ENCODE data around the gene SPTSSB. TPM values are rescaled to one million over a fixed set of nuclear protein-coding genes. Genes with fewer than 3 reads are reported as not detected.

The SPTSSB gene
- total RNA-seq, 1 donor from 2014 or later: not detected

- no peaks in the 10 kb centered on the region for H3K9me3 ChIP-seq
- intact Hi-C loops (cut with DNase I): loop anchor here (5.0 kb wide), 1 partner anchor 135 kb away; no protein-coding TSS in a partner anchor
Measured at GRCh38 chr3:161406594-161407555, 35.6 kb upstream of the SPTSSB start.

GRCh38 chr3:161405836-161406235 lies 34.5 kb upstream of the SPTSSB start:
- intact Hi-C loops (cut with DNase I): loop anchor here (5.0 kb wide), 1 partner anchor 134 kb away; no protein-coding TSS in a partner anchor
- no peaks in the 10 kb centered on the region for H3K27me3 ChIP-seq
- no peaks in the 10 kb centered on the region for H3K4me1 ChIP-seq
- H3K4me3 ChIP-seq: no peak overlapping the region
- no peak for TF ChIP-seq CTCF (IDR thresholded peaks at IDR 0.05)
- no peak for DNase-seq (ENCODE audit: low spot score in 2 of 2)
- H3K27ac ChIP-seq: no peak overlapping the region
- no peaks in the 10 kb centered on the region for H3K9me3 ChIP-seq
- no peaks in the 10 kb centered on the region for H3K36me3 ChIP-seq

More at GRCh38 chr3:161406594-161407555, 35.6 kb upstream of the SPTSSB start:
- no peak for DNase-seq (ENCODE audit: low spot score in 2 of 2)
- H3K4me3 ChIP-seq: no peak overlapping the region
- no peaks in the 10 kb centered on the region for H3K27me3 ChIP-seq
- no peak for TF ChIP-seq CTCF (IDR thresholded peaks at IDR 0.05)
- no peaks in the 10 kb centered on the region for H3K36me3 ChIP-seq
- no peaks in the 10 kb centered on the region for H3K4me1 ChIP-seq
- H3K27ac ChIP-seq: no peak overlapping the region

GRCh38 chr3:161405087-161405486 lies 33.8 kb upstream of the SPTSSB start:
- Histone ChIP-seq H3K27me3 (no peaks in the 10 kb centered on the region), H3K27ac (no peak overlapping the region), H3K4me3 (no peak overlapping the region), H3K4me1 (no peaks in the 10 kb centered on the region), H3K9me3 (no peaks in the 10 kb centered on the region), H3K36me3 (no peaks in the 10 kb centered on the region)
- no peak for TF ChIP-seq CTCF (IDR thresholded peaks at IDR 0.05)
- intact Hi-C loops (cut with DNase I): loop anchor here (5.0 kb wide), 1 partner anchor 133 kb away; no protein-coding TSS in a partner anchor
- no peak for DNase-seq (ENCODE audit: low spot score in 2 of 2)

DNA sequence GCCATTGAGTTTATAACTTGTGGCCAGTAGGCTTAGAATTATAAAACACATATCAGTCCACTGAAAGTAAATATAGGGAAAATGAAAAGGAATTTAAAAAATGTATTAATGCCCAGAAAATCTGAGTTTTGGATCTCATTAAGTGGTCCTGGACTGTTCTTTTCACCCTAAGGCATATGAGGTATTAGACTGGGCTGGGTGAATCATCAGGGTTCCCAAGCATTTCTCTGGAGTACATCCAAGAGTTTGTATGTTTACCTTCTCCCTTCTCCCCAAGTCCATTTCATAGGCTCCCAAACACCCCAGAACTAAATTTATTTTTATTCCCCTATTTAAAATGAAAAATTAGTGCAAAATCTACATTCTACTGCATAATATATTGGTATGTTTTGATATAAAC lies 31.9 kb upstream of the SPTSSB start:
- H3K4me1 ChIP-seq: no peaks in the 10 kb centered on the region
- H3K27me3 ChIP-seq: no peaks in the 10 kb centered on the region
- no peak overlapping the region for H3K27ac ChIP-seq
- H3K36me3 ChIP-seq: no peaks in the 10 kb centered on the region
- no peak for TF ChIP-seq CTCF (IDR thresholded peaks at IDR 0.05)
- DNase-seq (ENCODE audit: low spot score in 2 of 2): no peak
- no peak overlapping the region for H3K4me3 ChIP-seq
- no peaks in the 10 kb centered on the region for H3K9me3 ChIP-seq
- intact Hi-C loops (cut with DNase I): no loop called here

DNA sequence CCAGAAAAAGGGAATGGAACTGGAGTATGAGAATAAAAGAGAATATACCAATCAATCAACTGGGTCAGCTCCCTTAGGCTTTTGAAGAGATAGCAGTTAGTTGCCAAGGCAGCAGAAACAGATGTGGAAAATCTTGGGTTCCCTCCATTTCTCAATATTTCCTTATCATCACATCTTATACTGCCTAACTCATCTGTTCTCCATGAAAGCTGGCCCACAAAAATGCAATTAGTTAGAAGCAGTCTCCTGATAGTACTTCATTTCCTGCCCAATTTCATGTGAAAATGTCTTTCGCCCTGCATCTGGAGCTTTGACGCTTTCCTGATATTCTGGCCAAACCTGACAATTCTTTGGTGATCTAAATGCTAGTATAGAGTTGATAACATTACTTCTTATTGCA lies 30.1 kb upstream of the SPTSSB start:
- Histone ChIP-seq H3K27me3 (no peaks in the 10 kb centered on the region), H3K4me3 (no peak overlapping the region), H3K27ac (no peak overlapping the region), H3K4me1 (no peaks in the 10 kb centered on the region), H3K36me3 (no peaks in the 10 kb centered on the region), H3K9me3 (no peaks in the 10 kb centered on the region)
- no peak for TF ChIP-seq CTCF (IDR thresholded peaks at IDR 0.05)
- no peak for DNase-seq (ENCODE audit: low spot score in 2 of 2)
- intact Hi-C loops (cut with DNase I): no loop called here

Data from ascending aorta (tissue), 2 donors.